Keratinocyte (primary cell): ENCODE data around the gene MBNL3. TPM values are rescaled to one million over a fixed set of nuclear protein-coding genes. Genes with fewer than 3 reads are reported as not detected.

Source experiments
- DNase-seq: peaks from one replicate; pipeline ENCODE4 v3.0.0-alpha.2; 2011; ENCODE audit warnings: low read depth, missing footprints, low spot score
- FAIRE-seq: peaks from 2 replicates; lab custom pipeline; 2011; peaks lifted over from hg19 to GRCh38; lab: Jason Lieb, UNC
- H2AFZ ChIP-seq: 2 replicates; pipeline ENCODE4 v1.6.0; 2012; ENCODE audit warnings: low read length, control low read depth, inconsistent platforms; ENCODE audit not compliant: control insufficient read depth
- H3K27ac ChIP-seq: 2 replicates; pipeline ENCODE4 v1.5.1; 2011; ENCODE audit warnings: low read length; ENCODE audit not compliant: control insufficient read depth, insufficient read depth
- H3K27me3 ChIP-seq: 3 replicates; pipeline ENCODE4 v1.6.0; 2011; ENCODE audit warnings: low read length; ENCODE audit not compliant: control insufficient read depth, insufficient read depth; ENCODE audit errors: extremely low read depth
- H3K36me3 ChIP-seq, 2 experiments: 2 replicates in 1 of 2; 3 replicates in 1 of 2; pipeline ENCODE4 v1.5.1; 2011; ENCODE audit warnings: low read length in 2 of 2, mild to moderate bottlenecking in 1 of 2; ENCODE audit not compliant: control insufficient read depth in 2 of 2, insufficient read depth in 2 of 2; ENCODE audit errors: extremely low read depth in 1 of 2
- H3K4me1 ChIP-seq: 3 replicates; pipeline ENCODE4 v1.5.1; 2011; ENCODE audit warnings: low read length; ENCODE audit not compliant: control insufficient read depth, insufficient read depth; ENCODE audit errors: extremely low read depth
- H3K4me2 ChIP-seq: 3 replicates; pipeline ENCODE4 v1.6.0; 2011; ENCODE audit warnings: low read depth, low read length; ENCODE audit not compliant: control insufficient read depth, insufficient read depth; ENCODE audit errors: extremely low read depth
- H3K4me3 ChIP-seq, 3 experiments: fragments of 200-600 bp in 1 of 3; sonication (generic) in 1 of 3; 2 replicates in 2 of 3; 3 replicates in 1 of 3; pipeline ENCODE4 v1.5.1; 2011 to 2016; ENCODE audit warnings: low read length in 3 of 3, mild to moderate bottlenecking in 3 of 3, control low read depth in 2 of 3, inconsistent platforms in 1 of 3, low read depth in 1 of 3, mixed read lengths in 1 of 3, mixed run types in 1 of 3, moderate library complexity in 1 of 3; ENCODE audit not compliant: control insufficient read depth in 2 of 3, insufficient read depth in 2 of 3; ENCODE audit errors: extremely low read depth in 1 of 3
- H3K79me2 ChIP-seq: 2 replicates; pipeline ENCODE4 v1.6.0; 2012; ENCODE audit warnings: low read length; ENCODE audit not compliant: control insufficient read depth, insufficient read depth
- H3K9ac ChIP-seq: 3 replicates; pipeline ENCODE4 v1.6.0; 2011; ENCODE audit warnings: low read length; ENCODE audit not compliant: control insufficient read depth, insufficient read depth; ENCODE audit errors: extremely low read depth
- H3K9me1 ChIP-seq: 3 replicates; pipeline ENCODE4 v1.6.0; 2011; ENCODE audit warnings: low read length; ENCODE audit not compliant: control insufficient read depth, insufficient read depth; ENCODE audit errors: extremely low read depth
- H3K9me3 ChIP-seq: 2 replicates; pipeline ENCODE4 v1.5.1; 2012; ENCODE audit warnings: low read depth, low read length; ENCODE audit not compliant: control insufficient read depth
- H4K20me1 ChIP-seq: 3 replicates; pipeline ENCODE4 v1.6.0; 2011; ENCODE audit warnings: low read length; ENCODE audit not compliant: control insufficient read depth, insufficient read depth; ENCODE audit errors: extremely low read depth
- CTCF ChIP-seq, 3 experiments: IDR thresholded peaks in 1 of 3; conservative IDR thresholded peaks in 1 of 3; optimal IDR thresholded peaks in 1 of 3; 2 replicates in 2 of 3; 3 replicates in 1 of 3; pipeline versions ENCODE3 to v1.5.1; 2011; ENCODE audit warnings: low read length in 3 of 3, mild to moderate bottlenecking in 3 of 3, moderate library complexity in 2 of 3, control low read depth in 1 of 3, inconsistent platforms in 1 of 3; ENCODE audit not compliant: insufficient read depth in 2 of 3; ENCODE audit errors: extremely low read depth in 1 of 3
- EZH2 ChIP-seq: IDR thresholded peaks from one replicate; pipeline ENCODE4 v1.6.1; 2012; ENCODE audit warnings: inconsistent platforms, mild to moderate bottlenecking, low read length, moderate library complexity
- dilution Hi-C: fragments of 300-500 bp; cut with MboI; formaldehyde crosslinking; loops from one replicate; pipeline ENCODE4 v1.7.0; 2020; ENCODE audit warnings: low sequenced_read_pairs; ENCODE audit not compliant: extremely low pct_ligation_motif_present
- polyA plus RNA-seq, 5 experiments: library from polyadenylated mRNA; depleted of rRNA in 3 of 5; stranded (reverse) in 3 of 5; stranded (forward) in 1 of 5; unstranded in 1 of 5; fragments of >200 nt; gene quantifications; 1 replicate in 1 of 5; 2 replicates in 3 of 5; 3 replicates in 1 of 5; pipeline versions ENCODE4 v1.2.1 to v1.2.3, GENCODE V29; 2011 to 2012; ENCODE audit warnings: missing spikeins in 2 of 5, low read depth in 1 of 5, low replicate concordance in 1 of 5

MBNL3 gene
- polyA plus RNA-seq, 1 donor (not counting 4 experiments of a cell fraction or from before 2014, with no cell fraction given): 6.9 TPM

- Histone ChIP-seq H3K9me1 (no peaks in the 10 kb centered on the region), H3K79me2 (no peaks in the 10 kb centered on the region), H4K20me1 (no peaks in the 10 kb centered on the region), H2AFZ (no peak overlapping the region), H3K27me3 (no peaks in the 10 kb centered on the region), H3K4me1 (no peaks in the 10 kb centered on the region), H3K36me3 (no peaks in the 10 kb centered on the region), H3K4me3 (no peak overlapping the region), H3K9ac (no peak overlapping the region), H3K9me3 (no peaks in the 10 kb centered on the region), H3K4me2 (no peak overlapping the region), H3K27ac (no peak overlapping the region)
- no peak for FAIRE-seq
- dilution Hi-C loops: no loop called here
- TF ChIP-seq CTCF (optimal IDR thresholded peaks at IDR 0.05 in 1 of 3, IDR thresholded peaks at IDR 0.05 in 1 of 3, conservative IDR thresholded peaks at IDR 0.05 in 1 of 3; ENCODE audit: extremely low read depth in 1 of 3, insufficient read depth in 2 of 3, low read length in 3 of 3): no peak
- TF ChIP-seq EZH2: no peak
- no peak for DNase-seq
These were observed 20.8 kb downstream of the MBNL3 start for GRCh38 chrX:132467989-132468388.

- no peaks in the 10 kb centered on the region for H3K9me1 ChIP-seq
- no peak overlapping the region for H2AFZ ChIP-seq
- H4K20me1 ChIP-seq: no peaks in the 10 kb centered on the region
- H3K36me3 ChIP-seq: no peaks in the 10 kb centered on the region
- TF ChIP-seq EZH2 (no peak), CTCF (optimal IDR thresholded peaks at IDR 0.05 in 1 of 3, IDR thresholded peaks at IDR 0.05 in 1 of 3, conservative IDR thresholded peaks at IDR 0.05 in 1 of 3; ENCODE audit: extremely low read depth in 1 of 3, insufficient read depth in 2 of 3, low read length in 3 of 3) (no peak)
- no peak overlapping the region for H3K27ac ChIP-seq
- DNase-seq: no peak
- no peaks in the 10 kb centered on the region for H3K27me3 ChIP-seq
- H3K9ac ChIP-seq: no peak overlapping the region
- H3K4me1 ChIP-seq: no peaks in the 10 kb centered on the region
- H3K4me2 ChIP-seq: no peak overlapping the region
- H3K79me2 ChIP-seq: no peaks in the 10 kb centered on the region
- dilution Hi-C loops: no loop called here
- no peak for FAIRE-seq
- H3K9me3 ChIP-seq: no peaks in the 10 kb centered on the region
- H3K4me3 ChIP-seq: no peak overlapping the region
These were observed 21.8 kb downstream of the MBNL3 start for GRCh38 chrX:132467026-132467425.
